A673 (cell line): ENCODE results near the gene KPNB1. TPM values are rescaled to one million over a fixed set of nuclear protein-coding genes. Genes with fewer than 3 reads are reported as not detected.

Experiments
- BruUV-seq: library from RNA; stranded (reverse); fragments of 400-500 nt; replicated peaks from 2 replicates; lab custom pipeline; 2021; lab: Mats Ljungman, UMichigan
- CTCF ChIA-PET: fragments of 300-600 bp; sonication (Branson Sonifier 250); formaldehyde crosslinking; loops from one replicate; lab custom pipeline; 2022; ENCODE audit warnings: antibody characterized with exemption; lab: Charles Lee
- POLR2A ChIA-PET: fragments of 300-600 bp; sonication (Branson Sonifier 250); formaldehyde crosslinking; loops from one replicate; lab custom pipeline; 2022; ENCODE audit warnings: antibody characterized with exemption; ENCODE audit not compliant: low non-redundant PET; lab: Charles Lee
- DNase-seq: peaks from one replicate; pipeline ENCODE4 v3.0.0-alpha.2; 2015; ENCODE audit warnings: low spot score
- H3K27ac ChIP-seq: fragments of 200-600 bp; sonication (generic); 2 replicates; pipeline ENCODE4 v1.5.1; 2016; ENCODE audit warnings: mixed run types, low read depth, mild to moderate bottlenecking, mixed read lengths, antibody characterized with exemption, low read length; ENCODE audit not compliant: poor library complexity, severe bottlenecking
- H3K27me3 ChIP-seq: fragments of 200-600 bp; sonication (generic); replicated peaks from 2 replicates; pipeline ENCODE4 v1.6.1; 2017; ENCODE audit warnings: mixed run types, low read depth, mild to moderate bottlenecking, mixed read lengths, antibody characterized with exemption, low read length; ENCODE audit not compliant: insufficient read depth, poor library complexity
- H3K36me3 ChIP-seq: fragments of 200-600 bp; sonication (generic); 2 replicates; pipeline ENCODE4 v1.6.1; 2016; ENCODE audit warnings: mixed run types, mild to moderate bottlenecking, mixed read lengths, antibody characterized with exemption, low read length; ENCODE audit not compliant: insufficient read depth, poor library complexity, severe bottlenecking
- H3K4me1 ChIP-seq: fragments of 200-600 bp; sonication (generic); 2 replicates; pipeline ENCODE4 v1.6.1; 2017; ENCODE audit warnings: mixed run types, mild to moderate bottlenecking, mixed read lengths, antibody characterized with exemption, low read length; ENCODE audit not compliant: insufficient read depth, poor library complexity, severe bottlenecking
- H3K4me3 ChIP-seq: fragments of 200-600 bp; sonication (generic); 2 replicates; pipeline ENCODE4 v1.5.1; 2016; ENCODE audit warnings: low read depth, mixed run types, mild to moderate bottlenecking, mixed read lengths, low read length; ENCODE audit not compliant: poor library complexity, severe bottlenecking
- H3K9me3 ChIP-seq: fragments of 200-600 bp; sonication (generic); 2 replicates; pipeline ENCODE4 v1.6.1; 2016; ENCODE audit warnings: mixed run types, low read depth, mild to moderate bottlenecking, mixed read lengths, antibody characterized with exemption, low read length; ENCODE audit not compliant: poor library complexity, severe bottlenecking
- EZH2 ChIP-seq: fragments of 200-600 bp; sonication (generic); IDR thresholded peaks from 2 replicates; pipeline ENCODE4 v1.6.1; 2017; ENCODE audit warnings: borderline replicate concordance, low read depth, mild to moderate bottlenecking, mixed read lengths, antibody characterized with exemption, low read length; ENCODE audit not compliant: poor library complexity, severe bottlenecking
- intact Hi-C: fragments of 100-400 bp; cut with micrococcal nuclease; formaldehyde crosslinking; loops from one replicate; pipeline ENCODE4 v1.10.0; 2022; ENCODE audit not compliant: unreplicated experiment
- total RNA-seq: library from RNA; stranded (reverse); gene quantifications from 2 replicates; pipeline ENCODE4 v1.2.3, GENCODE V29; 2021
- TF ChIP-seq, protein P1 (sequence below): fragments of 300-800, 200-600 bp; sonication (generic); conservative IDR thresholded peaks from 2 replicates; pipeline ENCODE4 v1.5.1; 2017; ENCODE audit warnings: low read depth, mild to moderate bottlenecking, antibody characterized with exemption, low read length, moderate library complexity, mixed read lengths

KPNB1 gene
- total RNA-seq, 1 experiment from 2014 or later: 429 TPM

DNA sequence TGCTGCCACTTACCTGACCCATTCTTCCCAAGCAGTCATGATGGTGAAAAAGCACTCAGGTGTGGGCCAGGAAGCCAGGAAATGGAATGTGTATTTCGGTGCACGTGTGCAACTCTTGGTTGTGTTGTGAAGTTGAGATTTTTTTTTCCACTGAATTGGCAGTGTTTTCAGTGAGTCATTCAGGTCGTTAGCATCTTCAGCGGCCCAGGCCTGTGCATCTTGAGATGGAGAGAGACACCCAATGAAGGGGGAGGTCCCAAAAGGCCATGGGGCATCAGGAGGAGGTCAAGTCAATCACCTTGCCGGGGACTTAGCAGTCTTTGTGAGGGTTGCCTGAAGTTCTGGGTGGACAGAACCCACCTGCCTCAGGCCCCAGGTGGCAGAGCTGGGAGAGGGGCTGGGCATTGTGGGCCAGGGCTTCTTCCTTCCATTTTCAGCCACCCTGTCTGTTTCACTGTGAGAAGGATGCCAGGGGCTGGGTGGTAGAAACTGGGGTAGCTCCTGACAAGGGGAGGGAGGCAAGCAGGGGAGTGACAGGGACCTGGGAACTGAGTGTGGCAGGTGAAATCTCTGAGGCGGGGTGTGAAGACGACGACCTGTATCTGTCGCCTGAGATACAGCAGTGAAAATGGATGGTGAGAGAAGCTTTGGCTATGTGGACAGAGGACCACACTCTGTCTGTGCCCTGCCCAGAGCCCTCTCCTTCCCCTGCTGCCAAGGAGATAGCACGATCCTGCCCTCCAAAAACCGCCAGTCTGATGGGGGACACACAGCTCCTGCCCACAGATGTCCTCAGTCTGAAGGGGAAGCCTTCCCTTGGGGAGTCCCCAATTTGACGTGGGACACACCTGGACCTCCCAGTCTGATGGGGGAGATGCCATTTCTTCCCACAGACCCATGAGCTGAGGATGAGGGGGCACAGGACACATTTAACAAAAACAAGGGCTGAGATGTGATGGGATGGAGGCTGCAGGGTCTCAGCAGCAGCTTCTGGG is 56.1 kb downstream of the KPNB1 start:
- H3K27ac ChIP-seq: no peak overlapping the region
- peaks cover 10% of the 10 kb centered on the region for H3K4me1 ChIP-seq
- H3K36me3 ChIP-seq: no peaks in the 10 kb centered on the region
- no peak overlapping the region for H3K4me3 ChIP-seq
- H3K9me3 ChIP-seq: no peaks in the 10 kb centered on the region
- POLR2A ChIA-PET: no interaction called here
- TF ChIP-seq, protein P1, sequence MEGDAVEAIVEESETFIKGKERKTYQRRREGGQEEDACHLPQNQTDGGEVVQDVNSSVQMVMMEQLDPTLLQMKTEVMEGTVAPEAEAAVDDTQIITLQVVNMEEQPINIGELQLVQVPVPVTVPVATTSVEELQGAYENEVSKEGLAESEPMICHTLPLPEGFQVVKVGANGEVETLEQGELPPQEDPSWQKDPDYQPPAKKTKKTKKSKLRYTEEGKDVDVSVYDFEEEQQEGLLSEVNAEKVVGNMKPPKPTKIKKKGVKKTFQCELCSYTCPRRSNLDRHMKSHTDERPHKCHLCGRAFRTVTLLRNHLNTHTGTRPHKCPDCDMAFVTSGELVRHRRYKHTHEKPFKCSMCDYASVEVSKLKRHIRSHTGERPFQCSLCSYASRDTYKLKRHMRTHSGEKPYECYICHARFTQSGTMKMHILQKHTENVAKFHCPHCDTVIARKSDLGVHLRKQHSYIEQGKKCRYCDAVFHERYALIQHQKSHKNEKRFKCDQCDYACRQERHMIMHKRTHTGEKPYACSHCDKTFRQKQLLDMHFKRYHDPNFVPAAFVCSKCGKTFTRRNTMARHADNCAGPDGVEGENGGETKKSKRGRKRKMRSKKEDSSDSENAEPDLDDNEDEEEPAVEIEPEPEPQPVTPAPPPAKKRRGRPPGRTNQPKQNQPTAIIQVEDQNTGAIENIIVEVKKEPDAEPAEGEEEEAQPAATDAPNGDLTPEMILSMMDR: no peak
- no peak for TF ChIP-seq EZH2
- H3K27me3 ChIP-seq: no peaks in the 10 kb centered on the region
- BruUV-seq: no TSS peak
- intact Hi-C loops: no loop called here
- no peak for DNase-seq
- CTCF ChIA-PET: interaction anchor here (0.5 kb wide), 1 partner anchor 907 kb away, joined by 3 read pairs; no protein-coding TSS in a partner anchor

DNA sequence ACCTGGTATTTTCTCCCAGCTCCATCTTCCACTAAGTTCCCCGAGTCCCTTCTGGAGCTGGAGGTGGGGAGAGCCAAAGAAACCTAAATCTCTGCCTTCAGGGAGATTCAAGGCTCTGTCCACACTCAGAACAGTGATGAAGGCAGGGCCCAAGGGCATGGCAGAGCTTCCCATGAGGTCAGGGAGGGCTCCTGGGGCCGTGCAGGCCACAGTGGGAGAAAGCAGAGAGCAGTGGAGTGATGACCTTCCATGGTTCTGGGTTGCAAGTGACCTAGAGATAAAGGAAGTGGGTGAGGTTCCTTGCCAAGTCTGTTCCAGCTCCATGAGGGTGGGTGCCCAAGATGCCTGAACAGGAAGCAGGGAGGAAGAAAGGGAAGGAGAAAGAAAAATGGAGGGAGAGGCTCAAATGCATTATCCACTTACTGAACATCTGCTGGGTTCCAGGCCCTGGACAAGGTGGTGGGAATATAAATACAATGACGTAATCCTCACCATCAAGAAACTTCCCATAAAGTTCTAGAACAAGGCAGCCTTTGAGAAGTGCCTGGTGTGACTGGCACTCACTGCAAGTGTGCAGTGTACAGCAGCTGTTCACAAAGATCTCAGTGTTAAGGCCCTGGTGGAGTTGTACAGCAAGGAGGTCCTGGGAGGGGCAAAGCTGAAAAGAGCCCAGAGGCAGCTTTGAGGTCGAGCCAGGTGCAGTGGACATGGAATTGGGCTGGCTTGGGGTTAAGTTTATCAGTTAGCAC is 57.5 kb downstream of the KPNB1 start:
- TF ChIP-seq EZH2: no peak
- TF ChIP-seq, protein P1: no peak
- no peak for DNase-seq
- Histone ChIP-seq H3K4me3 (no peak overlapping the region), H3K36me3 (no peaks in the 10 kb centered on the region), H3K9me3 (no peaks in the 10 kb centered on the region), H3K27me3 (no peaks in the 10 kb centered on the region), H3K27ac (no peak overlapping the region), H3K4me1 (peaks cover 10% of the 10 kb centered on the region)
- ChIA-PET CTCF (no interaction called here), POLR2A (interaction anchor here (0.6 kb wide), 1 partner anchor 116 kb away, joined by 3 read pairs; no protein-coding TSS in a partner anchor)
- intact Hi-C loops: no loop called here
- BruUV-seq: no TSS peak

DNA sequence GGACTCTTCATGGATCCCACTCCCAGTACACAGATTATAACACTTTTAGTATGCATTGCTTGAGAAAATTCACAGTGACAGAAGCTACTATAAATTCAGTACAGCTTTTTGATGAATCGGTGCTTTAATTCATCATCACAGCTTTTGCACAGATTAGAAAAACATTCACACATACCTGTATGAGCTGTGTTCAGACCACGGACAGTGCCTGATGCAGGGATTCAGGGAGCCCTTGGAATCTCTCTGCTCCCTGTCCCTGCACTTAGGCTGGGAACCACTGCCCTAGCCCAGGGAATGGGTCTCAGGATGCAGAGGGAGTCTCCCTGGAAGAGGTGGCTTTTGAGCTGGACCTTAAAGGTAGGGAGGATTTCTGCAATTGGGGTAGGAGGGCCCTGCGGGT is 58.2 kb downstream of the KPNB1 start:
- DNase-seq: no peak
- Histone ChIP-seq H3K4me3 (no peak overlapping the region), H3K27ac (no peak overlapping the region), H3K9me3 (no peaks in the 10 kb centered on the region), H3K27me3 (no peaks in the 10 kb centered on the region), H3K4me1 (peaks cover 10% of the 10 kb centered on the region), H3K36me3 (no peaks in the 10 kb centered on the region)
- BruUV-seq: no TSS peak
- CTCF ChIA-PET: no interaction called here
- no peak for TF ChIP-seq EZH2
- TF ChIP-seq, protein P1: no peak
- POLR2A ChIA-PET: no interaction called here
- intact Hi-C loops: no loop called here
